Right atrium auricular region (tissue), 2 donors: ENCODE data around the gene BZW2. TPM values are rescaled to one million over a fixed set of nuclear protein-coding genes. Genes with fewer than 3 reads are reported as not detected.

Source experiments
- DNase-seq: peaks from one replicate; pipeline ENCODE4 v3.0.0-alpha.2; 2019; ENCODE audit warnings: low spot score
- H3K27ac ChIP-seq, 2 donors: fragments of 200-600 bp; sonication (generic); 1 replicate in 1 of 2; 2 replicates in 1 of 2; pipeline ENCODE4 v1.5.1; 2016 to 2019
- H3K27me3 ChIP-seq, 2 donors: fragments of 200-600 bp; sonication (generic); one replicate each; pipeline versions ENCODE4 v1.5.1 to v1.6.0; 2017 to 2019
- H3K36me3 ChIP-seq: fragments of 200-600 bp; sonication (generic); one replicate; pipeline ENCODE4 v1.5.1; 2016
- H3K4me1 ChIP-seq, 2 donors: fragments of 200-600 bp; sonication (generic); one replicate each; pipeline versions ENCODE4 v1.5.1 to v1.6.0; 2017 to 2019
- H3K4me3 ChIP-seq, 2 donors: fragments of 200-600 bp; sonication (generic); 1 replicate in 1 of 2; 2 replicates in 1 of 2; pipeline ENCODE4 v1.5.1; 2017 to 2019; ENCODE audit warnings: mild to moderate bottlenecking in 1 of 2, moderate library complexity in 1 of 2
- H3K9me3 ChIP-seq, 2 donors: fragments of 200-600 bp; sonication (generic); one replicate each; pipeline ENCODE4 v1.5.1; 2019
- CTCF ChIP-seq, 2 donors: fragments of 200-600 bp; sonication (generic); IDR thresholded peaks; one replicate each; pipeline ENCODE4 v1.5.1; 2019; ENCODE audit warnings: antibody characterized with exemption in 2 of 2
- total RNA-seq, 2 donors: library from RNA; depleted of rRNA; stranded (reverse); fragments of >200 nt; gene quantifications; one replicate each; pipeline ENCODE4 v1.1.0, GENCODE V29; 2016

BZW2 gene
- total RNA-seq, 2 donors from 2014 or later, result 206 to 292 TPM

GRCh38 chr7:16647435-16647960 is 1.5 kb downstream of the BZW2 start:
- no peaks in the 10 kb centered on the region for H3K27me3 ChIP-seq
- peaks cover 0 to 67% of the 10 kb centered on the region in 2 donors for H3K4me1 ChIP-seq
- no peak for TF ChIP-seq CTCF (IDR thresholded peaks at IDR 0.05)
- H3K4me3 ChIP-seq, result peak overlapping the region; percentile 90 to 98
- DNase-seq, result no peak
- H3K36me3 ChIP-seq, result no peaks in the 10 kb centered on the region
- H3K27ac ChIP-seq, result peak overlapping the region; percentile 90 to 95
- no peaks in the 10 kb centered on the region for H3K9me3 ChIP-seq

GRCh38 chr7:16648551-16648950 is 2.6 kb downstream of the BZW2 start:
- Histone ChIP-seq H3K4me3 (no peak overlapping the region), H3K27ac (peak overlapping the region in 1 of 2 donors; percentile 53), H3K4me1 (peaks cover 0 to 65% of the 10 kb centered on the region in 2 donors), H3K27me3 (no peaks in the 10 kb centered on the region), H3K36me3 (no peaks in the 10 kb centered on the region), H3K9me3 (no peaks in the 10 kb centered on the region)
- no peak for DNase-seq
- no peak for TF ChIP-seq CTCF (IDR thresholded peaks at IDR 0.05)

GRCh38 chr7:16649196-16649595 is 3.2 kb downstream of the BZW2 start:
- no peaks in the 10 kb centered on the region for H3K27me3 ChIP-seq
- no peak for DNase-seq
- H3K4me1 ChIP-seq, result peaks cover 0 to 58% of the 10 kb centered on the region in 2 donors
- no peaks in the 10 kb centered on the region for H3K9me3 ChIP-seq
- no peak overlapping the region for H3K4me3 ChIP-seq
- H3K27ac ChIP-seq, result peak overlapping the region; percentile 27 to 53
- no peaks in the 10 kb centered on the region for H3K36me3 ChIP-seq
- TF ChIP-seq CTCF (IDR thresholded peaks at IDR 0.05), result no peak

GRCh38 chr7:16650266-16650665 is 4.3 kb downstream of the BZW2 start:
- Histone ChIP-seq H3K9me3 (no peaks in the 10 kb centered on the region), H3K27ac (peak overlapping the region in 1 of 2 donors; percentile 61), H3K27me3 (no peaks in the 10 kb centered on the region), H3K4me3 (no peak overlapping the region), H3K4me1 (peaks cover 0 to 54% of the 10 kb centered on the region in 2 donors), H3K36me3 (no peaks in the 10 kb centered on the region)
- no peak for TF ChIP-seq CTCF (IDR thresholded peaks at IDR 0.05)
- DNase-seq, result no peak

GRCh38 chr7:16651396-16652239 is 5.6 kb downstream of the BZW2 start:
- Histone ChIP-seq H3K4me1 (peaks cover 0 to 58% of the 10 kb centered on the region in 2 donors), H3K36me3 (no peaks in the 10 kb centered on the region), H3K27me3 (no peaks in the 10 kb centered on the region), H3K9me3 (no peaks in the 10 kb centered on the region), H3K27ac (peak overlapping the region; percentile 50 to 61), H3K4me3 (no peak overlapping the region)
- TF ChIP-seq CTCF (IDR thresholded peaks at IDR 0.05), result no peak
- DNase-seq, result no peak
